IPS-18c (cell line): ENCODE results near the gene DYSF.

Experiments
- H3K4me3 ChIP-seq: 2 replicates; pipeline ENCODE4 v1.7.0; 2013; ENCODE audit warnings: low read depth, mild to moderate bottlenecking, low read length, moderate library complexity; ENCODE audit not compliant: insufficient read depth
- H3K9me3 ChIP-seq: one replicate; pipeline ENCODE4 v1.6.1; 2013; ENCODE audit warnings: mild to moderate bottlenecking, low read length, moderate library complexity; ENCODE audit not compliant: control insufficient read depth, insufficient read depth

DYSF gene

DNA sequence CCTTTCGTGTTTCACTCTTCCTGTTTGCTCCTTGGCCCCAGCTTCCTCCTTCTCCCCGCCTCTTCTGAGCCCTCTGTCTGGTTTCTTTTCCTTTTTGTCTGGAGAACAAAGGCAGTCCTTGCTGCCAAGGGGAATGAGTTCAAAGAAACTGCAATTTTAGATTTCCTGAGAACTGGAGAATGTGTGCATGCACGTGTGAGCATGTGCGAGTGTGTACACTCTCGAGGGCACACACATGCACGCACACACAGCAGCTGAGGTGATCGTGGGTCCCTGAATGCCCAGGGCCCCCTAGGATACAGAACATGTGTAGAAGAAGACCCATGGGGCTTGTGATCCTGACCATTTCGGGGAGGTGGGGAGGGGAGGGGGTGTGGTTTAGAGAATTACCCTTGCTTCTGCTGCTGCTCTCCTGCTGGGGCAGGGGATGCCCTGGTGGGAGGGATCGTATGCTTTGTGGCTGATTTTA is 151.8 kb downstream of the DYSF start:
- Histone ChIP-seq H3K9me3 (no peaks in the 10 kb centered on the region), H3K4me3 (no peak overlapping the region)

- no peak overlapping the region for H3K4me3 ChIP-seq
- no peaks in the 10 kb centered on the region for H3K9me3 ChIP-seq
Measured at GRCh38 chr2:71605781-71606241, 152.4 kb downstream of the DYSF start.

DNA sequence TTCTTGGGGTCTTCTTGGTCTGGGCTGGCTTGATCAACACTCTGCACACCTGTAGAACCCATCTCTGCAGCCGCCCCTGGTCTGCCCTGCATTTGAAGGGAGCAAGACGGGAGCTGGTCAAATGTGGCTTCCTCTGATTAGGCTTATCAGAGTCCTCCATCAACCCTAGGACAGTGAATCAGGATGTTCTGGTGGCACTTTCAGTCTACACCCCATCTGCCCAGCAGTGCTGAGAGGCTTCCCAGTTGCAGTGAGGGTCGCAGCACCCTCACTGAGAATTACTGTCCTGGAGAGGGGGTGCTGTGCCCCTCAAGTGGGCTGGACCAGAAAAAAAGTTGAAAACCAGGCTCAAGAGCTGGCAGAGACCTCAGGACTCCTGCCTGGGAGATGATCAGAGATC is 152.9 kb downstream of the DYSF start:
- Histone ChIP-seq H3K4me3 (no peak overlapping the region), H3K9me3 (no peaks in the 10 kb centered on the region)

- no peaks in the 10 kb centered on the region for H3K9me3 ChIP-seq
- H3K4me3 ChIP-seq = no peak overlapping the region
Measured at GRCh38 chr2:71607151-71607889, 154.0 kb downstream of the DYSF start.

DNA sequence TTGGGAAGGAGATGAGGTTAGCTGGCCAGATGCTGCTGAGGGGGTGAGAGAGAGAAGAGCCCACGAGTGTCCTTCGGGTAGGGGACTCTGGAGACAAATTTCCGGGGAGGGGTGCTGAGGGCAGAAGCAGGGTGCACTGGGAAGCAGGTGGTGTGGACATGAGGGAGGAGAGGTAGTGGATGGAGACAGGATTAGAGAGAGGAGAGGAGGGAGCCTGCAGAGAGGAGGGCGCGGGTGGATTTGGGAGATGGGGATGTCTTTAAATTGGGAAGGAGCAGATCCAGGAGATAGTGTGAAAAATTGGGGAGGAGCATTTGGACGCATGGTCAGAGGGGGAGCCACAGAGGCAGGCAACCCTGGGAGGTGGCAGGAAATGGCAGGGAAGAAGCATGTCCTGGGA is 154.7 kb downstream of the DYSF start:
- Histone ChIP-seq H3K9me3 (no peaks in the 10 kb centered on the region), H3K4me3 (no peak overlapping the region)

GRCh38 chr2:71608441-71608840 is 155.1 kb downstream of the DYSF start:
- Histone ChIP-seq H3K4me3 (no peak overlapping the region), H3K9me3 (no peaks in the 10 kb centered on the region)

GRCh38 chr2:71609029-71609428 is 155.7 kb downstream of the DYSF start:
- Histone ChIP-seq H3K4me3 (no peak overlapping the region), H3K9me3 (no peaks in the 10 kb centered on the region)

GRCh38 chr2:71609441-71609840 is 156.1 kb downstream of the DYSF start:
- Histone ChIP-seq H3K9me3 (no peaks in the 10 kb centered on the region), H3K4me3 (no peak overlapping the region)

- Histone ChIP-seq H3K4me3 (no peak overlapping the region), H3K9me3 (no peaks in the 10 kb centered on the region)
Measured at GRCh38 chr2:71609958-71610357, 156.6 kb downstream of the DYSF start.

DNA sequence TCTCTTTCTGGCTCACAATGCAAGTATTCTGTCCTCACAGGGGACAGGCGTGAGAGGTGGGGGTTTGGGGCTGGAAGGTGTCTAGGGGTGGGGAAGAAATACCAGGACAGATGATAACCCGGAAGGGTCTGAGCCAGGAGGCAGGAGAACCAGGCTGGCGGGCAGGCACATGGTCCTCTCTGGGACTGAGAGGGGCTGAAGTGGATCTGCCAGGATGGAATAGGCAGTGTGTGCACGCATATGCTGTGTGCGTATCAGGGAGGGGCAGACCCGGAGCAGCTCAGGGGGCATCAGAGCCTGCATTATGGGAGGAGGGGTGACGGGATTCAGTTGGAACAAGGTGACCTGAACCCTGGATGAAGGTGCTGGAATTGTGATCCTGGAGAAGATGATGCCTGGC is 157.3 kb downstream of the DYSF start:
- Histone ChIP-seq H3K9me3 (no peaks in the 10 kb centered on the region), H3K4me3 (no peak overlapping the region)

DNA sequence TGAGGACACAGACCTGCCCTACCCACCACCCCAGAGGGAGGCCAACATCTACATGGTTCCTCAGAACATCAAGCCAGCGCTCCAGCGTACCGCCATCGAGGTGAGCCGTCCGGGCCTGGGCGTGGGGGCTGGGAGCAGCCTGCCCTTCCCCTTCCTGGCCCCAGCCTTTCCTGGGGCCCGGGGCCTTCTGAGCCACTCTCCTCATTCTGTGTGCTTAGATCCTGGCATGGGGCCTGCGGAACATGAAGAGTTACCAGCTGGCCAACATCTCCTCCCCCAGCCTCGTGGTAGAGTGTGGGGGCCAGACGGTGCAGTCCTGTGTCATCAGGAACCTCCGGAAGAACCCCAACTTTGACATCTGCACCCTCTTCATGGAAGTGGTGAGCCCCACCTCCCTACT is 157.9 kb downstream of the DYSF start:
- no peak overlapping the region for H3K4me3 ChIP-seq
- H3K9me3 ChIP-seq = no peaks in the 10 kb centered on the region

- H3K4me3 ChIP-seq = no peak overlapping the region
- H3K9me3 ChIP-seq = no peaks in the 10 kb centered on the region
Measured at GRCh38 chr2:71611781-71612527, 158.6 kb downstream of the DYSF start.

- H3K4me3 ChIP-seq = no peak overlapping the region
Measured at GRCh38 chr2:71612581-71613402, 159.4 kb downstream of the DYSF start.

DNA sequence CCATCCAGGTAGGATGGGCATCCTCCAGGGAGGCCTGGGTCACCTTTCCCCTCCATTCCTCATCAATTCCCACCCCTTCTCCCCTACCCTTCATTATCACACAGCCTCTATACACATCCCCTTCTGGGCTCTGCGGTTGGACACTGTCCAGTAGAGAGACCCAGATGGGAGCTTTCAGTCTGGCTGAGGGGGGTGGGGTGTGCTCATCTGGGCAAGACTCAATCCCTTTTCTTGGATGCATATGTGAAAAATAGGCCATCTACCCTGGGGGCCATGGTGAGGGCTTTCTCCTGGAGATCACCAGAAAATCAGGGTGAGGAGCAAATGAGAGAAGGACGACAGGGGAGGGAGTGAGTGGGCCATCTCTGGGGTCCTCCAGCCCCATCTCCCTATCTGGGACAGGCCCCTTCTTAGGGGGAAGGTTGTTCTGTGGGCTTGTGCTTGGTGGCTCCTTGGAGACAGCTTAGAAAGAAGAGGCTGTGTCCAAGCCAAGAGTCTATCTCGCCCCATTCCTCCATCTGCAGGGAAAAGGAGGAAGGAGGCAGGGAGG is 160.1 kb downstream of the DYSF start:
- Histone ChIP-seq H3K4me3 (no peak overlapping the region), H3K9me3 (no peaks in the 10 kb centered on the region)

More at GRCh38 chr2:71612581-71613402, 159.4 kb downstream of the DYSF start:
- H3K9me3 ChIP-seq = no peaks in the 10 kb centered on the region

DNA sequence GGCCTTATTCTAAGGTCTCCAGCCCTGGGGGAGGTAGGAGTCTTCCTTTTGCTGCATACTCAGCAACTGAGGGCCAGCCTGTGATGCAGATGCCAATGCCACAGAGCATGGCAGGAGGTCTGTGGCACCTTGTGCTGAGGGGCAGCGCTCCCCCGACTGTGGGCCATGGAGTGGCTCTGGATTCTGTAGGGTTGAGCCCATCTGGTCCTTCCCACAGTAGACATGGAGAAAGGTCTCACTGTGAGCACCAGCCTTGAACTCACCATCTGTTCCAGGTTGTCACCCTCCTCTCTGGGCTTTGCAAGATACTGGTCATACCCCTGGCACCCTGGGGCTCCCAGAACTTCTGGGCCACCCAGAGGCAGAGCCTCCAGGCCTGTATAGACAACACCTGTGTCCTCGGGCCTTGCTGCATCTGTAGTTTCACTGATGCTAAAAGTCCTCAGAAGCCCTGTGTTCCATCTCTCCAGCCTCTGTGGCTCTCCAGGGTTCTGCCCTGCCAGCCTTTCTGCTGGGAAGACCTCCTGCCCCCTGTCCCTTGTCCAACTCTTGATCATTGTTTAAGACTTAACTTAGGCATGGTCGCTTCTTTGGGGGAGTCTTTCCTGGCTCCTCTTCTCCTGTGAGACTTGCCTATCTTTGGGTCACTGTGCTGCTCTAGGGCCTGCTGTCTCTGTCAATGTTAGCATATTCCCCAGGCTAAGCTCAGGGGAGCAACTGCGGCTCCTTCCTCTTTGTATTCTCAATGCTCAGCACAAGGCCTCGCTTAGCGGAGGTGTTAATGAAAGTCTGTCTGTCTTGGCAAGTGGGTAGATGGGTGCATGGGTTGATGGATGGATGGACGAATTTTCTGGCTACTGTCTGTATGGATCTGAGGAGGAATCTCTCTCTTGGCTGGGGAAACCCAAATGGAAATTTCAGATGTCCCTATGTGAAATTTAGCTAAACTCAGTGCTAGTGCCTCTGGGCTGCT is 160.9 kb downstream of the DYSF start:
- H3K9me3 ChIP-seq = no peaks in the 10 kb centered on the region
- H3K4me3 ChIP-seq = no peak overlapping the region

GRCh38 chr2:71614976-71615766 is 161.8 kb downstream of the DYSF start:
- H3K4me3 ChIP-seq = no peak overlapping the region
- no peaks in the 10 kb centered on the region for H3K9me3 ChIP-seq
